MG63 (cell line): ENCODE data around the gene TBC1D19. TPM values are rescaled to one million over a fixed set of nuclear protein-coding genes. Genes with fewer than 3 reads are reported as not detected.
A peak's percentile ranks its signal among the peaks of the same experiment; 100 is the strongest.
"Not testable (repeated sequence)": the region's sequence is repeated elsewhere in the genome, so short reads cannot be mapped to it uniquely, and the experiment has no call there.

Experiments used
- DNase-seq: peaks from one replicate; pipeline ENCODE4 v3.0.0-alpha.2; 2020
- H3K27me3 ChIP-seq: fragments of 250-450 bp; sonication (Bioruptor Pico); 2 replicates; pipeline ENCODE4 v1.5.1; 2020; ENCODE audit warnings: mild to moderate bottlenecking, moderate library complexity
- H3K36me3 ChIP-seq: fragments of 250-450 bp; sonication (Bioruptor Pico); 2 replicates; pipeline ENCODE4 v1.5.1; 2020; ENCODE audit warnings: mild to moderate bottlenecking, moderate library complexity
- H3K4me3 ChIP-seq: fragments of 250-450 bp; sonication (Bioruptor Pico); 2 replicates; pipeline ENCODE4 v1.5.1; 2020; ENCODE audit warnings: mild to moderate bottlenecking, moderate library complexity
- H3K9me3 ChIP-seq: fragments of 250-450 bp; sonication (Bioruptor Pico); 2 replicates; pipeline ENCODE4 v1.5.1; 2020; ENCODE audit warnings: mild to moderate bottlenecking, moderate library complexity
- total RNA-seq: library from RNA; depleted of rRNA; stranded (reverse); fragments of >200 nt; shearing (Covaris generic); gene quantifications from 2 replicates; pipeline ENCODE4 v1.2.3, GENCODE V29; 2014; ENCODE audit warnings: low replicate concordance

TBC1D19 gene
- total RNA-seq, 1 experiment from 2014 or later, result 14.4 TPM

- peaks cover 6% of the 10 kb centered on the region for H3K36me3 ChIP-seq
- DNase-seq, result no peak
- H3K4me3 ChIP-seq, result no peak overlapping the region
- no peaks in the 10 kb centered on the region for H3K9me3 ChIP-seq
- H3K27me3 ChIP-seq, result no peaks in the 10 kb centered on the region
Measured at GRCh38 chr4:26632916-26633315, 49.0 kb downstream of the TBC1D19 start.

GRCh38 chr4:26634237-26634636 lies 50.4 kb downstream of the TBC1D19 start:
- no peaks in the 10 kb centered on the region for H3K27me3 ChIP-seq
- no peaks in the 10 kb centered on the region for H3K9me3 ChIP-seq
- H3K36me3 ChIP-seq, result peaks cover 12% of the 10 kb centered on the region
- H3K4me3 ChIP-seq, result no peak overlapping the region
- DNase-seq, result no peak

GRCh38 chr4:26636458-26636857 lies 52.6 kb downstream of the TBC1D19 start:
- Histone ChIP-seq H3K9me3 (no peaks in the 10 kb centered on the region), H3K36me3 (peaks cover 25% of the 10 kb centered on the region), H3K4me3 (no peak overlapping the region), H3K27me3 (no peaks in the 10 kb centered on the region)
- DNase-seq, result no peak

- peaks cover 24% of the 10 kb centered on the region for H3K36me3 ChIP-seq
- H3K27me3 ChIP-seq, H3K9me3 ChIP-seq, DNase-seq, H3K4me3 ChIP-seq: not testable (repeated sequence)
Measured at GRCh38 chr4:26640639-26641038, 56.8 kb downstream of the TBC1D19 start.

GRCh38 chr4:26647523-26648224 lies 63.8 kb downstream of the TBC1D19 start:
- no peaks in the 10 kb centered on the region; the same call in none of the 2 replicates for H3K36me3 ChIP-seq
- no peaks in the 10 kb centered on the region for H3K27me3 ChIP-seq
- no peak for DNase-seq

GRCh38 chr4:26648260-26648659 lies 64.4 kb downstream of the TBC1D19 start:
- Histone ChIP-seq H3K4me3 (no peak overlapping the region), H3K9me3 (no peaks in the 10 kb centered on the region), H3K27me3 (no peaks in the 10 kb centered on the region), H3K36me3 (no peaks in the 10 kb centered on the region; the same call in none of the 2 replicates)
- DNase-seq, result no peak

More at GRCh38 chr4:26647523-26648224, 63.8 kb downstream of the TBC1D19 start:
- no peak overlapping the region for H3K4me3 ChIP-seq
- H3K9me3 ChIP-seq, result no peaks in the 10 kb centered on the region

GRCh38 chr4:26660261-26660660 lies 76.4 kb downstream of the TBC1D19 start:
- no peak for DNase-seq
- H3K4me3 ChIP-seq, result no peak overlapping the region
- H3K27me3 ChIP-seq, result no peaks in the 10 kb centered on the region
- H3K9me3 ChIP-seq, result no peaks in the 10 kb centered on the region
- H3K36me3 ChIP-seq, result peaks cover 9% of the 10 kb centered on the region

GRCh38 chr4:26663888-26664287 lies 80.0 kb downstream of the TBC1D19 start:
- DNase-seq, result no peak
- Histone ChIP-seq H3K4me3 (no peak overlapping the region), H3K36me3 (peaks cover 9% of the 10 kb centered on the region), H3K27me3 (no peaks in the 10 kb centered on the region), H3K9me3 (no peaks in the 10 kb centered on the region)

- Histone ChIP-seq H3K4me3 (no peak overlapping the region), H3K9me3 (no peaks in the 10 kb centered on the region), H3K27me3 (no peaks in the 10 kb centered on the region), H3K36me3 (peaks cover 4% of the 10 kb centered on the region)
- DNase-seq, result no peak
Measured at GRCh38 chr4:26670903-26671537, 87.1 kb downstream of the TBC1D19 start.

GRCh38 chr4:26679040-26679695 lies 95.3 kb downstream of the TBC1D19 start:
- H3K4me3 ChIP-seq, H3K27me3 ChIP-seq, H3K9me3 ChIP-seq, DNase-seq: not testable (repeated sequence)
- peaks cover 11% of the 10 kb centered on the region for H3K36me3 ChIP-seq

GRCh38 chr4:26682436-26682835 lies 98.6 kb downstream of the TBC1D19 start:
- Histone ChIP-seq H3K4me3 (no peak overlapping the region), H3K36me3 (peaks cover 4% of the 10 kb centered on the region), H3K27me3 (no peaks in the 10 kb centered on the region), H3K9me3 (peaks cover 2% of the 10 kb centered on the region; the same call in 1 of the 2 replicates)
- DNase-seq, result no peak

GRCh38 chr4:26685250-26685649 lies 101.4 kb downstream of the TBC1D19 start:
- Histone ChIP-seq H3K9me3 (no peaks in the 10 kb centered on the region), H3K36me3 (peaks cover 15% of the 10 kb centered on the region), H3K27me3 (no peaks in the 10 kb centered on the region), H3K4me3 (no peak overlapping the region)
- DNase-seq, result no peak

GRCh38 chr4:26687728-26688127 lies 103.8 kb downstream of the TBC1D19 start:
- DNase-seq, result no peak
- Histone ChIP-seq H3K9me3 (no peaks in the 10 kb centered on the region), H3K27me3 (no peaks in the 10 kb centered on the region), H3K36me3 (peaks cover 21% of the 10 kb centered on the region), H3K4me3 (no peak overlapping the region)

GRCh38 chr4:26690506-26690905 lies 106.6 kb downstream of the TBC1D19 start:
- no peak for DNase-seq
- peaks cover 21% of the 10 kb centered on the region for H3K36me3 ChIP-seq
- no peak overlapping the region for H3K4me3 ChIP-seq
- no peaks in the 10 kb centered on the region for H3K9me3 ChIP-seq
- no peaks in the 10 kb centered on the region for H3K27me3 ChIP-seq

GRCh38 chr4:26692014-26692726 lies 108.3 kb downstream of the TBC1D19 start:
- peaks cover 21% of the 10 kb centered on the region for H3K36me3 ChIP-seq
- H3K4me3 ChIP-seq, result no peak overlapping the region
- DNase-seq, result peak; percentile 4
- no peaks in the 10 kb centered on the region for H3K27me3 ChIP-seq
- H3K9me3 ChIP-seq, result no peaks in the 10 kb centered on the region

GRCh38 chr4:26694131-26694530 lies 110.2 kb downstream of the TBC1D19 start:
- H3K27me3 ChIP-seq, DNase-seq, H3K9me3 ChIP-seq, H3K4me3 ChIP-seq: not testable (repeated sequence)
- H3K36me3 ChIP-seq, result peaks cover 13% of the 10 kb centered on the region

- Histone ChIP-seq H3K36me3 (no peaks in the 10 kb centered on the region), H3K27me3 (no peaks in the 10 kb centered on the region), H3K4me3 (no peak overlapping the region), H3K9me3 (no peaks in the 10 kb centered on the region; the same call in 1 of the 2 replicates)
- DNase-seq, result no peak
Measured at GRCh38 chr4:26700110-26700509, 116.2 kb downstream of the TBC1D19 start.
